GM23338 (cell line): ENCODE measurements around the gene IFITM1. TPM values are rescaled to one million over a fixed set of nuclear protein-coding genes. Genes with fewer than 3 reads are reported as not detected.
"Not testable (repeated sequence)": the region's sequence is repeated elsewhere in the genome, so short reads cannot be mapped to it uniquely, and the experiment has no call there.

Source experiments
- ATAC-seq: fragments of 200-7000 bp; cut with Tn5 transposase; 3 replicates; pipeline ENCODE4 v1.9.1; 2020
- DNase-seq: peaks from one replicate; pipeline ENCODE4 v3.0.0-alpha.2; 2015; ENCODE audit warnings: low spot score
- H2AFZ ChIP-seq: fragments of 200-600 bp; sonication (generic); 2 replicates; pipeline ENCODE4 v1.8.0; 2016; ENCODE audit warnings: antibody characterized with exemption, mild to moderate bottlenecking, moderate library complexity
- H3F3A ChIP-seq: fragments of 200-600 bp; sonication (generic); replicated peaks from 2 replicates; pipeline ENCODE4 v1.8.0; 2017; ENCODE audit warnings: antibody characterized with exemption, mixed run types, low read depth
- H3K27ac ChIP-seq: fragments of 200-600 bp; sonication (generic); 2 replicates; pipeline ENCODE4 v1.6.1; 2016; ENCODE audit warnings: low read depth
- H3K27me3 ChIP-seq: fragments of 200-600 bp; sonication (generic); 2 replicates; pipeline ENCODE4 v1.8.0; 2016; ENCODE audit warnings: mild to moderate bottlenecking, mixed run types, moderate library complexity; ENCODE audit not compliant: insufficient read depth
- H3K36me3 ChIP-seq: fragments of 200-600 bp; sonication (generic); 2 replicates; pipeline ENCODE4 v1.8.0; 2016; ENCODE audit warnings: mild to moderate bottlenecking; ENCODE audit not compliant: insufficient read depth
- H3K4me1 ChIP-seq: fragments of 200-600 bp; sonication (generic); 2 replicates; pipeline ENCODE4 v1.8.0; 2016; ENCODE audit warnings: mild to moderate bottlenecking, moderate library complexity; ENCODE audit not compliant: insufficient read depth
- H3K4me2 ChIP-seq: fragments of 200-600 bp; sonication (generic); 2 replicates; pipeline ENCODE4 v1.7.1; 2017; ENCODE audit warnings: mixed run types
- H3K4me3 ChIP-seq: fragments of 200-600 bp; sonication (generic); 2 replicates; pipeline ENCODE4 v1.6.1; 2016; ENCODE audit warnings: mixed run types
- H3K79me2 ChIP-seq: fragments of 200-600 bp; sonication (generic); replicated peaks from 2 replicates; pipeline ENCODE4 v1.8.0; 2017; ENCODE audit warnings: mild to moderate bottlenecking; ENCODE audit not compliant: insufficient read depth
- H3K9me2 ChIP-seq: fragments of 200-600 bp; sonication (generic); 2 replicates; pipeline ENCODE4 v1.8.0; 2017; ENCODE audit not compliant: insufficient read depth
- H4K20me1 ChIP-seq: fragments of 200-600 bp; sonication (generic); replicated peaks from 2 replicates; pipeline ENCODE4 v1.8.0; 2017; ENCODE audit warnings: mild to moderate bottlenecking; ENCODE audit not compliant: insufficient read depth
- H3K27ac Mint-ChIP-seq: 2 replicates; pipeline ENCODE4 v1.8.0; 2020; ENCODE audit warnings: inconsistent platforms, mild to moderate bottlenecking, moderate library complexity, mixed read lengths
- H3K27me3 Mint-ChIP-seq: 3 replicates; pipeline ENCODE4 v1.8.0; 2022; ENCODE audit warnings: low read depth, mild to moderate bottlenecking, moderate library complexity, mixed read lengths, inconsistent platforms; ENCODE audit not compliant: insufficient read depth, poor library complexity
- H3K36me3 Mint-ChIP-seq: 3 replicates; pipeline ENCODE4 v1.8.0; 2021; ENCODE audit warnings: low read depth, mild to moderate bottlenecking, inconsistent platforms, moderate library complexity, mixed read lengths
- H3K4me1 Mint-ChIP-seq: 3 replicates; pipeline ENCODE4 v1.8.0; 2020; ENCODE audit warnings: mild to moderate bottlenecking, inconsistent platforms, mixed read lengths
- H3K4me3 Mint-ChIP-seq: 3 replicates; pipeline ENCODE4 v1.8.0; 2021; ENCODE audit warnings: moderate library complexity, mild to moderate bottlenecking, inconsistent platforms, mixed read lengths
- H3K9me3 Mint-ChIP-seq: 3 replicates; pipeline ENCODE4 v1.8.0; 2020; ENCODE audit warnings: moderate library complexity, mild to moderate bottlenecking, inconsistent platforms, mixed read lengths
- CTCF ChIP-seq, 2 experiments: fragments of 200-600 bp in 1 of 2; sonication (generic) in 1 of 2; conservative IDR thresholded peaks; 2 replicates each; pipeline versions ENCODE4 v1.5.1 to v1.6.1; 2016 to 2017; ENCODE audit warnings: antibody characterized with exemption in 2 of 2, low read depth in 2 of 2, mild to moderate bottlenecking in 2 of 2, moderate library complexity in 1 of 2
- ETS1 ChIP-seq: IDR thresholded peaks from 2 replicates; pipeline ENCODE4 v1.6.1; 2016; ENCODE audit warnings: antibody characterized with exemption
- EZH2 ChIP-seq: fragments of 200-600 bp; sonication (generic); IDR thresholded peaks from one replicate; pipeline ENCODE4 v1.8.0; 2017; ENCODE audit warnings: antibody characterized with exemption, mild to moderate bottlenecking, low read depth; ENCODE audit not compliant: unreplicated experiment
- EZH2phosphoT487 ChIP-seq: fragments of 200-600 bp; sonication (generic); IDR thresholded peaks from one replicate; pipeline ENCODE4 v1.8.1; 2018; ENCODE audit warnings: antibody characterized with exemption; ENCODE audit not compliant: unreplicated experiment
- JUNB ChIP-seq: IDR thresholded peaks from one replicate; pipeline ENCODE4 v1.6.1; 2016; ENCODE audit warnings: antibody characterized with exemption; ENCODE audit not compliant: unreplicated experiment
- REST ChIP-seq: IDR thresholded peaks from one replicate; pipeline ENCODE4 v1.6.1; 2018; ENCODE audit warnings: antibody characterized with exemption; ENCODE audit not compliant: unreplicated experiment
- ZNF114 ChIP-seq: fragments of 250-450 bp; sonication (Bioruptor Pico); IDR thresholded peaks from 2 replicates; pipeline ENCODE4 v1.5.0; 2020; ENCODE audit warnings: mild to moderate bottlenecking, moderate library complexity
- ZNF331 ChIP-seq: fragments of 250-450 bp; sonication (Bioruptor Pico); IDR thresholded peaks from 2 replicates; pipeline ENCODE4 v1.5.0; 2020; ENCODE audit warnings: low read depth, mild to moderate bottlenecking, moderate library complexity
- polyA plus RNA-seq: library from polyadenylated mRNA; unstranded; fragments of >200 nt; fragmentation: Nextera tagmentation; extraction: Ambion mirVana; gene quantifications from 2 replicates; pipeline ENCODE4 v1.2.1, GENCODE V29; 2016
- total RNA-seq: library from RNA; depleted of rRNA; stranded (reverse); fragments of >200 nt; shearing (Covaris generic); gene quantifications from 2 replicates; pipeline ENCODE4 v1.2.3, GENCODE V29; 2014

Gene IFITM1
- total and polyA plus RNA-seq, 2 experiments from 2014 or later = 396 to 1,194 TPM

- not testable (repeated sequence) for H3K27me3 ChIP-seq, H4K20me1 ChIP-seq, H3K36me3 ChIP-seq, H3K4me3 ChIP-seq, DNase-seq, H3K9me2 ChIP-seq, H2AFZ ChIP-seq, H3K27ac Mint-ChIP-seq, H3K4me3 Mint-ChIP-seq, H3K4me2 ChIP-seq, H3K4me1 ChIP-seq, ATAC-seq, H3K79me2 ChIP-seq, H3K27ac ChIP-seq
- Mint-ChIP-seq H3K9me3 (peaks cover 13% of the 10 kb centered on the region), H3K27me3 (peaks cover 19% of the 10 kb centered on the region), H3K36me3 (peaks cover 16% of the 10 kb centered on the region; the same call in 2 of the 3 replicates), H3K4me1 (peaks cover 38% of the 10 kb centered on the region)
- 0 out of 2 replicates have a peak, but pooled peaks cover 19% of the 10 kb centered on the region for H3F3A ChIP-seq
Measured at GRCh38 chr11:328516-329100, 14.8 kb downstream of the IFITM1 start.

- H3K4me1 Mint-ChIP-seq = peaks cover 40% of the 10 kb centered on the region
- Histone ChIP-seq H3F3A (0 out of 2 replicates have a peak, but pooled peaks cover 14% of the 10 kb centered on the region), H3K4me3 (no peak overlapping the region), H3K27me3 (no peaks in the 10 kb centered on the region), H3K4me2 (no peak overlapping the region), H4K20me1 (no peaks in the 10 kb centered on the region), H3K4me1 (peaks cover 16% of the 10 kb centered on the region), H2AFZ (no peak overlapping the region), H3K9me2 (no peaks in the 10 kb centered on the region), H3K27ac (0 out of 2 replicates have a peak overlapping the region, but pooled peaks have one; percentile 15), H3K36me3 (no peaks in the 10 kb centered on the region; the same call in 1 of the 2 replicates), H3K79me2 (no peaks in the 10 kb centered on the region)
- H3K36me3 Mint-ChIP-seq = peaks cover 16% of the 10 kb centered on the region; the same call in 2 of the 3 replicates
- ATAC-seq = no peak
- H3K27ac Mint-ChIP-seq = no peak overlapping the region
- TF ChIP-seq CTCF (conservative IDR thresholded peaks at IDR 0.05; ENCODE audit: low read depth in 2 of 2) (no peak), ZNF331 (CRISPR knock-in tag) (no peak), EZH2phosphoT487 (no peak), ETS1 (no peak), ZNF114 (CRISPR knock-in tag) (no peak)
- H3K4me3 Mint-ChIP-seq = no peak overlapping the region; the same call in 2 of the 3 replicates
- DNase-seq = no peak
- peaks cover 13% of the 10 kb centered on the region for H3K9me3 Mint-ChIP-seq
- H3K27me3 Mint-ChIP-seq = peaks cover 18% of the 10 kb centered on the region
Measured at GRCh38 chr11:329886-330253, 16.0 kb downstream of the IFITM1 start.

GRCh38 chr11:330307-330693 lies 16.5 kb downstream of the IFITM1 start:
- H3K9me3 Mint-ChIP-seq = peaks cover 13% of the 10 kb centered on the region
- H3K36me3 Mint-ChIP-seq = peaks cover 16% of the 10 kb centered on the region; the same call in 2 of the 3 replicates
- no peak for DNase-seq
- Histone ChIP-seq H3K4me1 (peaks cover 17% of the 10 kb centered on the region), H3F3A (0 out of 2 replicates have a peak, but pooled peaks cover 14% of the 10 kb centered on the region), H4K20me1 (no peaks in the 10 kb centered on the region), H3K27me3 (no peaks in the 10 kb centered on the region), H3K4me3 (no peak overlapping the region), H3K4me2 (no peak overlapping the region), H3K9me2 (no peaks in the 10 kb centered on the region), H3K36me3 (no peaks in the 10 kb centered on the region; the same call in 1 of the 2 replicates), H3K79me2 (no peaks in the 10 kb centered on the region), H3K27ac (no peak overlapping the region), H2AFZ (no peak overlapping the region)
- peaks cover 39% of the 10 kb centered on the region for H3K4me1 Mint-ChIP-seq
- no peak for ATAC-seq
- no peak overlapping the region for H3K4me3 Mint-ChIP-seq
- peaks cover 20% of the 10 kb centered on the region for H3K27me3 Mint-ChIP-seq
- no peak overlapping the region for H3K27ac Mint-ChIP-seq
- TF ChIP-seq EZH2 = no peak
- no peak for TF ChIP-seq REST
- no peak for TF ChIP-seq CTCF (conservative IDR thresholded peaks at IDR 0.05; ENCODE audit: low read depth in 2 of 2)
- TF ChIP-seq EZH2phosphoT487 = no peak
- no peak for TF ChIP-seq JUNB
